Measurements from ENCODE around the gene ARHGEF4. TPM values are rescaled to one million over a fixed set of nuclear protein-coding genes. Genes with fewer than 3 reads are reported as not detected.

Gene ARHGEF4
- total and polyA plus RNA-seq, 7 experiments from 2014 or later = 2.0 to 4.4 (median 3.0) TPM; not detected in 1

DNA sequence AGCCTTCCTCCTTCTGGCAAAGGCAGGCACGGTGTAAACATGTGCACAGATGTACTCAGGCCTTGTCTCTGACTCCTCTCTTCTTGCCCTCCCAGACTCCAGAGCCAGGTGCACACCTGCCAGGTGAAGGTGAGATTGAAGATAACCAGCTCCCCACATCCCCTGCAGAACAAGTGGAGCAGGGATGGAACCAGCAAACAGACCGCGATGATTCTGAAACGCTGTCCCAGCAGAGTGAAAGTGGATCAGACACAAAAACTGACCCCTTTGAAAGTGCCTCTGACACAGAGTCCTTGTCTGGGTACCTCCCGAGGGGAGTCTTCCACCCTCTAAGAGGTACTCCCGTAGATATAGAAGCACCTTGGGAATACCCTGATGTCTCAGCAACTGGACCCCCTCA lies 77.2 kb downstream of the ARHGEF4 start:
- H3K27ac ChIP-seq (ENCODE audit: low read depth, low read length) = no peak overlapping the region
- Mint-ChIP-seq H3K27ac (no peak overlapping the region), H3K4me1 (no peaks in the 10 kb centered on the region), H3K9me3 (no peaks in the 10 kb centered on the region), H3K36me3 (no peaks in the 10 kb centered on the region), H3K27me3 (peaks cover 14 to 38% (median 19%) of the 10 kb centered on the region in 5 donors), H3K4me3 (no peak overlapping the region)
- no peaks in the 10 kb centered on the region for H3K27me3 ChIP-seq (ENCODE audit: control insufficient read depth in 2 of 2, insufficient read depth in 2 of 2, low read length in 2 of 2)
- H3K4me3 ChIP-seq (ENCODE audit: low read length) = no peak overlapping the region
- CTCF ChIA-PET = no interaction called here
- no peaks in the 10 kb centered on the region for H3K9me3 ChIP-seq (ENCODE audit: control insufficient read depth in 2 of 3, low read length in 3 of 3)
- intact Hi-C loops (cut with micrococcal nuclease) = no loop called here
- ATAC-seq (no peak), DNase-seq (no peak)
- H3K4me1 ChIP-seq (ENCODE audit: control insufficient read depth in 2 of 2, insufficient read depth in 2 of 2, low read length in 2 of 2) = no peaks in the 10 kb centered on the region
- POLR2A ChIA-PET = no interaction called here
- H3K36me3 ChIP-seq (ENCODE audit: control insufficient read depth in 2 of 3, insufficient read depth in 3 of 3, low read length in 3 of 3) = no peaks in the 10 kb centered on the region

DNA sequence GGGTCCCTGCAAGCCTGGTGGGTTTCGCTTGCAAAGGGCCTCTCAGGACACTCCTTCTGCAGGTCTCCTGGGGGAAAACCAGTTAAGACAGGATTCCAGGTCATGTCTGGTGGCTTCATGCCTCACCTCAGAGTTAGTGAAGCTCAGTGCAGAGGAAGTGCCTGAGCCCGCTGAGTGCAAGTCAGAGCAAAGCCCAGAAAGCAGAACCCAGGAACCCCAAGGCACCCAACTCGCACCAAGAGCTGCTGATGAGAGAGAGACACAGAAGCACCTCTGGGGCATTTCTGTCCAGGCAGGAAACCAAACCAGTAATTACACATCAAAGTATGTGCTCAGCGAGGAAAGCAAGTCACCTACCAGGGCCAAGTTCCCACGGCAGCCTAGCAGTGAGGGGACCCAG lies 78.4 kb downstream of the ARHGEF4 start:
- Mint-ChIP-seq H3K27ac (no peak overlapping the region), H3K4me3 (no peak overlapping the region), H3K36me3 (no peaks in the 10 kb centered on the region), H3K27me3 (peaks cover 14 to 28% (median 18%) of the 10 kb centered on the region in 5 donors), H3K4me1 (no peaks in the 10 kb centered on the region), H3K9me3 (no peaks in the 10 kb centered on the region)
- H3K4me3 ChIP-seq (ENCODE audit: low read length) = no peak overlapping the region
- CTCF ChIA-PET = no interaction called here
- ATAC-seq = no peak
- intact Hi-C loops (cut with micrococcal nuclease) = no loop called here
- no peaks in the 10 kb centered on the region for H3K36me3 ChIP-seq (ENCODE audit: control insufficient read depth in 2 of 3, insufficient read depth in 3 of 3, low read length in 3 of 3)
- H3K9me3 ChIP-seq (ENCODE audit: control insufficient read depth in 2 of 3, low read length in 3 of 3) = no peaks in the 10 kb centered on the region
- H3K27me3 ChIP-seq (ENCODE audit: control insufficient read depth in 2 of 2, insufficient read depth in 2 of 2, low read length in 2 of 2) = no peaks in the 10 kb centered on the region
- POLR2A ChIA-PET = no interaction called here
- H3K27ac ChIP-seq (ENCODE audit: low read depth, low read length) = no peak overlapping the region
- no peaks in the 10 kb centered on the region for H3K4me1 ChIP-seq (ENCODE audit: control insufficient read depth in 2 of 2, insufficient read depth in 2 of 2, low read length in 2 of 2)
- no peak for DNase-seq

DNA sequence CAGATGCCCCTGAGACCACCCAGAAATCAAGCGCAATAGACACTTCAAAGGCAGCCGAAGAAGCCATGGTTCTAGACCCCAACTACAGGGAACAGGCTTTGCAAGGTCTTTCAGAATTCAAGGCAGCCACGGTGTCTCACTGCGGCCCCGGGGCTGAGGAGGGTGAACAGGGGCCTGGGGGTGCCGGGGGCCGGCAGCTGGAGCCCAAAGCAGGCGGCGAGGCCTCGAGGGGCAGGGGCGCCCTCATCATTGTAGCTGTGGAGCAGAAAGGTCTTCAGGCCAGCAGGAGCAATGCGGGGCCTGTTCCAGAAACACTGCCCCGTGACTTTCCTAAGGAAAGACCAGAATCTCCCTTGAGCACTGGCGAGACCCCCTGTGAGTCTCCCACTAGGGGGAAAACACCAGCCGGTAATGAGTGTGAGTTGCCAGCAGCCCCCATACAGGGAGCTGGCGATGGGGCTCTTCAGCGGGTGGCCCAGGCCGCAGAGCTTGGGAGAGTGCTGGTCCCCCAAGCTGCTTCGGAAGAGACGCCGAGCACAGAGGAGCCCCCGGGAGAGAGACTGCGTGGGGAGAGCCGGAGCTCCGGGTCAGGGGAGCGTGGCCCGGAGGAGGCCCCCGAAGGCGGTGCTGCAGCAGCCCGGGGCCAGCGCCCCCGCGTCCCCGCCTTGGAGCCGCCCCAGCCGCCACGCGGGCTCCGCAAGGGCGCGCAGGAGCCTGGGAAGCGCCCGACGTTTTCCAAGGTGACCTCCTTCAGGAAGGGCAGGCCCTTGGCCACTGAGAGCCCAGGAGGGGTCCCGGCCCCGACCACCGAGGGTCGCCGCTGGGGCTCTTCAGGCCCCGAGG lies 79.1 kb downstream of the ARHGEF4 start:
- H3K27ac Mint-ChIP-seq = no peak overlapping the region
- Histone ChIP-seq H3K27me3 (ENCODE audit: control insufficient read depth in 2 of 2, insufficient read depth in 2 of 2, low read length in 2 of 2) (no peaks in the 10 kb centered on the region), H3K4me3 (ENCODE audit: low read length) (no peak overlapping the region), H3K9me3 (ENCODE audit: control insufficient read depth in 2 of 3, low read length in 3 of 3) (no peaks in the 10 kb centered on the region), H3K27ac (ENCODE audit: low read depth, low read length) (no peak overlapping the region), H3K4me1 (ENCODE audit: control insufficient read depth in 2 of 2, insufficient read depth in 2 of 2, low read length in 2 of 2) (no peaks in the 10 kb centered on the region), H3K36me3 (ENCODE audit: control insufficient read depth in 2 of 3, insufficient read depth in 3 of 3, low read length in 3 of 3) (no peaks in the 10 kb centered on the region)
- no peak for DNase-seq
- H3K4me1 Mint-ChIP-seq = no peaks in the 10 kb centered on the region
- intact Hi-C loops (cut with micrococcal nuclease) = no loop called here
- H3K4me3 Mint-ChIP-seq = no peak overlapping the region
- CTCF ChIA-PET = no interaction called here
- no peaks in the 10 kb centered on the region for H3K9me3 Mint-ChIP-seq
- ATAC-seq = no peak
- POLR2A ChIA-PET = no interaction called here
- H3K27me3 Mint-ChIP-seq = peaks cover 14 to 28% (median 18%) of the 10 kb centered on the region in 5 donors
- no peaks in the 10 kb centered on the region for H3K36me3 Mint-ChIP-seq

DNA sequence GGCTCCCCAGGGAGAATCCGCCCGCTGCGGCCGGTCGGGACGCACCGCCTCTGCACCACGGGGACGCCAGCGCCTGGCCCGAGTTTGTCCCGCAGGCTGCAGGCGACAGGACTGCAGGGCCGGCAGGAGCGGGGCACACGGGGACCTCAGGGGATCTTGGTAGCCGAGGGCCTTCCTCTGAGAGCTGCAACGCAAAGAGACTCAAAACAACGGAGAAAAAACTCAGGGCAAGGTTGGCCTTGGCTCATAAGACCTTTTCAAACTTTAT lies 79.7 kb downstream of the ARHGEF4 start:
- POLR2A ChIA-PET = no interaction called here
- CTCF ChIA-PET = no interaction called here
- Histone ChIP-seq H3K4me1 (ENCODE audit: control insufficient read depth in 2 of 2, insufficient read depth in 2 of 2, low read length in 2 of 2) (no peaks in the 10 kb centered on the region), H3K27me3 (ENCODE audit: control insufficient read depth in 2 of 2, insufficient read depth in 2 of 2, low read length in 2 of 2) (no peaks in the 10 kb centered on the region), H3K9me3 (ENCODE audit: control insufficient read depth in 2 of 3, low read length in 3 of 3) (no peaks in the 10 kb centered on the region), H3K4me3 (ENCODE audit: low read length) (no peak overlapping the region), H3K27ac (ENCODE audit: low read depth, low read length) (no peak overlapping the region), H3K36me3 (ENCODE audit: control insufficient read depth in 2 of 3, insufficient read depth in 3 of 3, low read length in 3 of 3) (no peaks in the 10 kb centered on the region)
- no peak overlapping the region for H3K4me3 Mint-ChIP-seq
- no peaks in the 10 kb centered on the region for H3K36me3 Mint-ChIP-seq
- ATAC-seq (no peak), DNase-seq (no peak)
- H3K27ac Mint-ChIP-seq = no peak overlapping the region
- intact Hi-C loops (cut with micrococcal nuclease) = no loop called here
- H3K4me1 Mint-ChIP-seq = peaks cover 0 to 3% (median 0%) of the 10 kb centered on the region in 7 donors
- H3K9me3 Mint-ChIP-seq = no peaks in the 10 kb centered on the region
- peaks cover 14 to 28% (median 18%) of the 10 kb centered on the region in 5 donors for H3K27me3 Mint-ChIP-seq

DNA sequence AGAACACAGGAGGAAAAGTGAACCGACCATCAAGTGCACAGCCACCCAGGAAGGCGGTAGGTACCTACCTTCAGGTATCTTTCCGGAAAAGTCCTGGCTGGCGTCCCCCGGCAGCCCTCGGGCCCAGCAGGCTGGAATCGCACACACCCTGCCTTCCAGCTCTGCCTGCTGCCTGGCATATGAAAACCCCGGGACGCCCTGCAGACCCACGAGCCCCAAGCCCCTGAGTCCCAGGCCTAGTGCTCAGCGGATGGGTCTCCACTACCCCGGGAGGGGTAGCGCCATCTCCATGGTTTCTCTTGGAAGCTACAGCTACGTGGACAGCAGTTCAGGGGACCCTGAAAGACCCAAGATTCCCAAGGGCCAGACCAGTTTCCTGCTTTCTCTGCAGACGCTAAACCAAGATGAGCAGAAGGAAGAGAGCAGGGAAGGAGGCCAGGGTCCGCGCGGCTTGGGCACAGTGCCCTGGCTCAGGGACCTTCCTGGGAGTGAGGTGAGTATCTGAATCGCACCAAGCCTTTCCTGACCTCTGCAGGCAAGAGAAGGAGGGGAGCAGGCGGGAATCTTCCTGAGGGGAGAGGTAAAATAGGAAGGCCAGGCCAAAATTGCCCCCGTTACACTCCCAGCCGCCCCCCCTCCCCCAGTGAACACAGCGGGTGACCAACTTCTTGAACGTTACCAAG lies 80.4 kb downstream of the ARHGEF4 start:
- CTCF ChIA-PET = no interaction called here
- no peak overlapping the region for H3K27ac Mint-ChIP-seq
- Histone ChIP-seq H3K36me3 (ENCODE audit: control insufficient read depth in 2 of 3, insufficient read depth in 3 of 3, low read length in 3 of 3) (no peaks in the 10 kb centered on the region), H3K9me3 (ENCODE audit: control insufficient read depth in 2 of 3, low read length in 3 of 3) (no peaks in the 10 kb centered on the region), H3K4me3 (ENCODE audit: low read length) (no peak overlapping the region), H3K4me1 (ENCODE audit: control insufficient read depth in 2 of 2, insufficient read depth in 2 of 2, low read length in 2 of 2) (no peaks in the 10 kb centered on the region), H3K27me3 (ENCODE audit: control insufficient read depth in 2 of 2, insufficient read depth in 2 of 2, low read length in 2 of 2) (no peaks in the 10 kb centered on the region), H3K27ac (ENCODE audit: low read depth, low read length) (no peak overlapping the region)
- peaks cover 14 to 27% (median 18%) of the 10 kb centered on the region in 5 donors for H3K27me3 Mint-ChIP-seq
- peaks cover 0 to 3% (median 0%) of the 10 kb centered on the region in 7 donors for H3K4me1 Mint-ChIP-seq
- no peak for ATAC-seq
- DNase-seq = no peak
- no peaks in the 10 kb centered on the region for H3K9me3 Mint-ChIP-seq
- POLR2A ChIA-PET = no interaction called here
- intact Hi-C loops (cut with micrococcal nuclease) = no loop called here
- no peak overlapping the region for H3K4me3 Mint-ChIP-seq
- no peaks in the 10 kb centered on the region for H3K36me3 Mint-ChIP-seq

DNA sequence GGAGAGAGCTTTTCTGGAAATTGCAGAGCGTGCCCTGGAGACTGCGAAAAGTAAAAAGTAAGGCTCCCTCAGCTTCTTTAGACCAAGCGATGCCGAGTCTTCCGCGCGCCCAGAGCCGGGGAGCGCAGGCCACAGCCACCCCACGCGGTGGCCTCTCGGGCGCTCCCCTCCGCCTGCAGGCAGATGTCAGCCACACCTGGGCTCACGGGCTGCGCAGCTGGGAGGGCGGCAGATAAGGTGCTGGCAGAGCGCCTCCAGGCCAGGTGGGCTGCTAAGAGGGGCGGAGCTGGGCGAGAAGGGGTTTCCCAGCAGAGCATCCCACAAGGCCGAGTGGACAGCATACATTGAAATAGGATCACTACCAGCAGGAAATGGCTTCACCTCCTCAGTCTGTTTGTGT lies 81.7 kb downstream of the ARHGEF4 start:
- Histone ChIP-seq H3K27me3 (ENCODE audit: control insufficient read depth in 2 of 2, insufficient read depth in 2 of 2, low read length in 2 of 2) (no peaks in the 10 kb centered on the region), H3K4me3 (ENCODE audit: low read length) (no peak overlapping the region), H3K4me1 (ENCODE audit: control insufficient read depth in 2 of 2, insufficient read depth in 2 of 2, low read length in 2 of 2) (no peaks in the 10 kb centered on the region), H3K27ac (ENCODE audit: low read depth, low read length) (no peak overlapping the region), H3K36me3 (ENCODE audit: control insufficient read depth in 2 of 3, insufficient read depth in 3 of 3, low read length in 3 of 3) (no peaks in the 10 kb centered on the region), H3K9me3 (ENCODE audit: control insufficient read depth in 2 of 3, low read length in 3 of 3) (no peaks in the 10 kb centered on the region)
- H3K4me1 Mint-ChIP-seq = peaks cover 0 to 3% (median 0%) of the 10 kb centered on the region in 7 donors
- DNase-seq = no peak
- intact Hi-C loops (cut with micrococcal nuclease) = no loop called here
- H3K27ac Mint-ChIP-seq = no peak overlapping the region
- H3K4me3 Mint-ChIP-seq = no peak overlapping the region
- H3K36me3 Mint-ChIP-seq = no peaks in the 10 kb centered on the region
- no peak for ATAC-seq
- POLR2A ChIA-PET = no interaction called here
- peaks cover 9 to 25% (median 18%) of the 10 kb centered on the region in 5 donors for H3K27me3 Mint-ChIP-seq
- H3K9me3 Mint-ChIP-seq = no peaks in the 10 kb centered on the region
- CTCF ChIA-PET = interaction anchor here (0.8 kb wide), 1 partner anchor 120 kb away, joined by 3 read pairs; no protein-coding TSS in a partner anchor
